GM23338 (cell line): ENCODE measurements around the gene FOXC2. TPM values are rescaled to one million over a fixed set of nuclear protein-coding genes. Genes with fewer than 3 reads are reported as not detected.
"Not testable (repeated sequence)": the region's sequence is repeated elsewhere in the genome, so short reads cannot be mapped to it uniquely, and the experiment has no call there.

Source experiments
- ATAC-seq: fragments of 200-7000 bp; cut with Tn5 transposase; 3 replicates; pipeline ENCODE4 v1.9.1; 2020
- DNase-seq: peaks from one replicate; pipeline ENCODE4 v3.0.0-alpha.2; 2015; ENCODE audit warnings: low spot score
- H2AFZ ChIP-seq: fragments of 200-600 bp; sonication (generic); 2 replicates; pipeline ENCODE4 v1.8.0; 2016; ENCODE audit warnings: antibody characterized with exemption, mild to moderate bottlenecking, moderate library complexity
- H3F3A ChIP-seq: fragments of 200-600 bp; sonication (generic); replicated peaks from 2 replicates; pipeline ENCODE4 v1.8.0; 2017; ENCODE audit warnings: antibody characterized with exemption, mixed run types, low read depth
- H3K27ac ChIP-seq: fragments of 200-600 bp; sonication (generic); 2 replicates; pipeline ENCODE4 v1.6.1; 2016; ENCODE audit warnings: low read depth
- H3K27me3 ChIP-seq: fragments of 200-600 bp; sonication (generic); 2 replicates; pipeline ENCODE4 v1.8.0; 2016; ENCODE audit warnings: mild to moderate bottlenecking, mixed run types, moderate library complexity; ENCODE audit not compliant: insufficient read depth
- H3K36me3 ChIP-seq: fragments of 200-600 bp; sonication (generic); 2 replicates; pipeline ENCODE4 v1.8.0; 2016; ENCODE audit warnings: mild to moderate bottlenecking; ENCODE audit not compliant: insufficient read depth
- H3K4me1 ChIP-seq: fragments of 200-600 bp; sonication (generic); 2 replicates; pipeline ENCODE4 v1.8.0; 2016; ENCODE audit warnings: mild to moderate bottlenecking, moderate library complexity; ENCODE audit not compliant: insufficient read depth
- H3K4me2 ChIP-seq: fragments of 200-600 bp; sonication (generic); 2 replicates; pipeline ENCODE4 v1.7.1; 2017; ENCODE audit warnings: mixed run types
- H3K4me3 ChIP-seq: fragments of 200-600 bp; sonication (generic); 2 replicates; pipeline ENCODE4 v1.6.1; 2016; ENCODE audit warnings: mixed run types
- H3K79me2 ChIP-seq: fragments of 200-600 bp; sonication (generic); replicated peaks from 2 replicates; pipeline ENCODE4 v1.8.0; 2017; ENCODE audit warnings: mild to moderate bottlenecking; ENCODE audit not compliant: insufficient read depth
- H3K9me2 ChIP-seq: fragments of 200-600 bp; sonication (generic); 2 replicates; pipeline ENCODE4 v1.8.0; 2017; ENCODE audit not compliant: insufficient read depth
- H4K20me1 ChIP-seq: fragments of 200-600 bp; sonication (generic); replicated peaks from 2 replicates; pipeline ENCODE4 v1.8.0; 2017; ENCODE audit warnings: mild to moderate bottlenecking; ENCODE audit not compliant: insufficient read depth
- H3K27ac Mint-ChIP-seq: 2 replicates; pipeline ENCODE4 v1.8.0; 2020; ENCODE audit warnings: inconsistent platforms, mild to moderate bottlenecking, moderate library complexity, mixed read lengths
- H3K27me3 Mint-ChIP-seq: 3 replicates; pipeline ENCODE4 v1.8.0; 2022; ENCODE audit warnings: low read depth, mild to moderate bottlenecking, moderate library complexity, mixed read lengths, inconsistent platforms; ENCODE audit not compliant: insufficient read depth, poor library complexity
- H3K36me3 Mint-ChIP-seq: 3 replicates; pipeline ENCODE4 v1.8.0; 2021; ENCODE audit warnings: low read depth, mild to moderate bottlenecking, inconsistent platforms, moderate library complexity, mixed read lengths
- H3K4me1 Mint-ChIP-seq: 3 replicates; pipeline ENCODE4 v1.8.0; 2020; ENCODE audit warnings: mild to moderate bottlenecking, inconsistent platforms, mixed read lengths
- H3K4me3 Mint-ChIP-seq: 3 replicates; pipeline ENCODE4 v1.8.0; 2021; ENCODE audit warnings: moderate library complexity, mild to moderate bottlenecking, inconsistent platforms, mixed read lengths
- H3K9me3 Mint-ChIP-seq: 3 replicates; pipeline ENCODE4 v1.8.0; 2020; ENCODE audit warnings: moderate library complexity, mild to moderate bottlenecking, inconsistent platforms, mixed read lengths
- CREB1 ChIP-seq: fragments of 250-450 bp; sonication (Bioruptor Pico); IDR thresholded peaks from 2 replicates; pipeline ENCODE4 v1.5.0; 2020; ENCODE audit warnings: low read depth, mild to moderate bottlenecking, moderate library complexity
- CTCF ChIP-seq, 2 experiments: fragments of 200-600 bp in 1 of 2; sonication (generic) in 1 of 2; conservative IDR thresholded peaks; 2 replicates each; pipeline versions ENCODE4 v1.5.1 to v1.6.1; 2016 to 2017; ENCODE audit warnings: antibody characterized with exemption in 2 of 2, low read depth in 2 of 2, mild to moderate bottlenecking in 2 of 2, moderate library complexity in 1 of 2
- EZH2 ChIP-seq: fragments of 200-600 bp; sonication (generic); IDR thresholded peaks from one replicate; pipeline ENCODE4 v1.8.0; 2017; ENCODE audit warnings: antibody characterized with exemption, mild to moderate bottlenecking, low read depth; ENCODE audit not compliant: unreplicated experiment
- NANOG ChIP-seq: IDR thresholded peaks from 2 replicates; pipeline ENCODE4 v1.6.1; 2016; ENCODE audit warnings: antibody characterized with exemption, borderline replicate concordance
- POLR2AphosphoS5 ChIP-seq: IDR thresholded peaks from 2 replicates; pipeline ENCODE4 v1.6.1; 2016; ENCODE audit warnings: antibody characterized with exemption, low read depth
- ZNF114 ChIP-seq: fragments of 250-450 bp; sonication (Bioruptor Pico); IDR thresholded peaks from 2 replicates; pipeline ENCODE4 v1.5.0; 2020; ENCODE audit warnings: mild to moderate bottlenecking, moderate library complexity
- ZNF331 ChIP-seq: fragments of 250-450 bp; sonication (Bioruptor Pico); IDR thresholded peaks from 2 replicates; pipeline ENCODE4 v1.5.0; 2020; ENCODE audit warnings: low read depth, mild to moderate bottlenecking, moderate library complexity
- polyA plus RNA-seq: library from polyadenylated mRNA; unstranded; fragments of >200 nt; fragmentation: Nextera tagmentation; extraction: Ambion mirVana; gene quantifications from 2 replicates; pipeline ENCODE4 v1.2.1, GENCODE V29; 2016
- total RNA-seq: library from RNA; depleted of rRNA; stranded (reverse); fragments of >200 nt; shearing (Covaris generic); gene quantifications from 2 replicates; pipeline ENCODE4 v1.2.3, GENCODE V29; 2014
- TF ChIP-seq, protein P1 (sequence below): fragments of 250-450 bp; sonication (Bioruptor Pico); IDR thresholded peaks from 2 replicates; pipeline ENCODE4 v1.5.0; 2020; ENCODE audit warnings: mild to moderate bottlenecking, moderate library complexity

Gene FOXC2
- total and polyA plus RNA-seq, 2 experiments from 2014 or later, result 0.16 TPM; not detected in 1

DNA sequence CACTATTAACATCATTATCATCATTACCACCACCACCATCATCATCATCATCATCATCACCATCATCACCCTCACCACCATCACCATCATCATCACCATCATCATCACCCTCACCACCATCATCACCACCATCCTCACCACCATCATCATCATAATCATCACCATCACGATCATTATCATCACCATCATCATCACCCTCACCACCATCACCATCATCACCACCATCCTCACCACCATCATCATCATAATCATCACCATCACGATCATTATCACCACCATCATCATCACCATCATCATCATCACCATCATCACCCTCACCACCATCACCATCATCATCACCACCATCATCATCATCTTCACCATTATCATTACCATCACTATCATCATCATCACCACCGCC is 21.3 kb downstream of the FOXC2 start:
- H3K27ac ChIP-seq, H3K36me3 ChIP-seq, H3K27ac Mint-ChIP-seq, H3K4me2 ChIP-seq, H3K4me1 Mint-ChIP-seq, H3K4me3 Mint-ChIP-seq, H3K9me3 Mint-ChIP-seq, H3K36me3 Mint-ChIP-seq, H4K20me1 ChIP-seq, H3F3A ChIP-seq, H2AFZ ChIP-seq, H3K79me2 ChIP-seq, H3K4me1 ChIP-seq, H3K27me3 Mint-ChIP-seq, H3K4me3 ChIP-seq, ATAC-seq, H3K27me3 ChIP-seq, DNase-seq: not testable (repeated sequence)
- peaks cover 15% of the 10 kb centered on the region; the same call in 1 of the 2 replicates for H3K9me2 ChIP-seq

- Mint-ChIP-seq H3K27me3 (peaks cover 4% of the 10 kb centered on the region), H3K9me3 (no peaks in the 10 kb centered on the region; the same call in 2 of the 3 replicates), H3K4me3 (no peak overlapping the region), H3K27ac (no peak overlapping the region), H3K4me1 (peaks cover 11% of the 10 kb centered on the region; the same call in 2 of the 3 replicates), H3K36me3 (no peaks in the 10 kb centered on the region)
- Histone ChIP-seq H3K9me2 (peaks cover 15% of the 10 kb centered on the region; the same call in 1 of the 2 replicates), H2AFZ (no peak overlapping the region), H3K27ac (no peak overlapping the region), H3K79me2 (no peaks in the 10 kb centered on the region), H3K36me3 (no peaks in the 10 kb centered on the region), H4K20me1 (no peaks in the 10 kb centered on the region), H3K4me3 (no peak overlapping the region), H3F3A (no peaks in the 10 kb centered on the region), H3K27me3 (no peaks in the 10 kb centered on the region), H3K4me2 (no peak overlapping the region), H3K4me1 (no peaks in the 10 kb centered on the region)
- DNase-seq (no peak), ATAC-seq (no peak)
- TF ChIP-seq CREB1 (CRISPR knock-in tag) (no peak), CTCF (conservative IDR thresholded peaks at IDR 0.05; ENCODE audit: low read depth in 2 of 2) (no peak), POLR2AphosphoS5 (no peak), ZNF114 (CRISPR knock-in tag) (no peak), EZH2 (no peak), ZNF331 (no peak), NANOG (no peak)
Observed at GRCh38 chr16:86590501-86591144, 24.0 kb downstream of the FOXC2 start.

GRCh38 chr16:86591270-86591669 is 24.6 kb downstream of the FOXC2 start:
- no peak overlapping the region for H3K27ac ChIP-seq
- no peaks in the 10 kb centered on the region for H3K79me2 ChIP-seq
- H3K4me1 Mint-ChIP-seq, result peaks cover 11% of the 10 kb centered on the region; the same call in 2 of the 3 replicates
- H3F3A ChIP-seq, result no peaks in the 10 kb centered on the region
- no peaks in the 10 kb centered on the region; the same call in 2 of the 3 replicates for H3K9me3 Mint-ChIP-seq
- ATAC-seq (no peak), DNase-seq (no peak)
- no peak overlapping the region for H2AFZ ChIP-seq
- no peaks in the 10 kb centered on the region for H3K4me1 ChIP-seq
- no peaks in the 10 kb centered on the region for H3K27me3 ChIP-seq
- peaks cover 15% of the 10 kb centered on the region; the same call in 1 of the 2 replicates for H3K9me2 ChIP-seq
- no peak overlapping the region for H3K27ac Mint-ChIP-seq
- H3K4me2 ChIP-seq, result no peak overlapping the region
- H3K36me3 Mint-ChIP-seq, result no peaks in the 10 kb centered on the region
- peaks cover 4% of the 10 kb centered on the region for H3K27me3 Mint-ChIP-seq
- H3K36me3 ChIP-seq, result no peaks in the 10 kb centered on the region
- no peak overlapping the region for H3K4me3 Mint-ChIP-seq
- H3K4me3 ChIP-seq, result no peak overlapping the region
- H4K20me1 ChIP-seq, result no peaks in the 10 kb centered on the region
- TF ChIP-seq NANOG (no peak), CREB1 (CRISPR knock-in tag) (no peak), ZNF331 (no peak), ZNF114 (CRISPR knock-in tag) (no peak), POLR2AphosphoS5 (no peak)
- TF ChIP-seq, protein P1, sequence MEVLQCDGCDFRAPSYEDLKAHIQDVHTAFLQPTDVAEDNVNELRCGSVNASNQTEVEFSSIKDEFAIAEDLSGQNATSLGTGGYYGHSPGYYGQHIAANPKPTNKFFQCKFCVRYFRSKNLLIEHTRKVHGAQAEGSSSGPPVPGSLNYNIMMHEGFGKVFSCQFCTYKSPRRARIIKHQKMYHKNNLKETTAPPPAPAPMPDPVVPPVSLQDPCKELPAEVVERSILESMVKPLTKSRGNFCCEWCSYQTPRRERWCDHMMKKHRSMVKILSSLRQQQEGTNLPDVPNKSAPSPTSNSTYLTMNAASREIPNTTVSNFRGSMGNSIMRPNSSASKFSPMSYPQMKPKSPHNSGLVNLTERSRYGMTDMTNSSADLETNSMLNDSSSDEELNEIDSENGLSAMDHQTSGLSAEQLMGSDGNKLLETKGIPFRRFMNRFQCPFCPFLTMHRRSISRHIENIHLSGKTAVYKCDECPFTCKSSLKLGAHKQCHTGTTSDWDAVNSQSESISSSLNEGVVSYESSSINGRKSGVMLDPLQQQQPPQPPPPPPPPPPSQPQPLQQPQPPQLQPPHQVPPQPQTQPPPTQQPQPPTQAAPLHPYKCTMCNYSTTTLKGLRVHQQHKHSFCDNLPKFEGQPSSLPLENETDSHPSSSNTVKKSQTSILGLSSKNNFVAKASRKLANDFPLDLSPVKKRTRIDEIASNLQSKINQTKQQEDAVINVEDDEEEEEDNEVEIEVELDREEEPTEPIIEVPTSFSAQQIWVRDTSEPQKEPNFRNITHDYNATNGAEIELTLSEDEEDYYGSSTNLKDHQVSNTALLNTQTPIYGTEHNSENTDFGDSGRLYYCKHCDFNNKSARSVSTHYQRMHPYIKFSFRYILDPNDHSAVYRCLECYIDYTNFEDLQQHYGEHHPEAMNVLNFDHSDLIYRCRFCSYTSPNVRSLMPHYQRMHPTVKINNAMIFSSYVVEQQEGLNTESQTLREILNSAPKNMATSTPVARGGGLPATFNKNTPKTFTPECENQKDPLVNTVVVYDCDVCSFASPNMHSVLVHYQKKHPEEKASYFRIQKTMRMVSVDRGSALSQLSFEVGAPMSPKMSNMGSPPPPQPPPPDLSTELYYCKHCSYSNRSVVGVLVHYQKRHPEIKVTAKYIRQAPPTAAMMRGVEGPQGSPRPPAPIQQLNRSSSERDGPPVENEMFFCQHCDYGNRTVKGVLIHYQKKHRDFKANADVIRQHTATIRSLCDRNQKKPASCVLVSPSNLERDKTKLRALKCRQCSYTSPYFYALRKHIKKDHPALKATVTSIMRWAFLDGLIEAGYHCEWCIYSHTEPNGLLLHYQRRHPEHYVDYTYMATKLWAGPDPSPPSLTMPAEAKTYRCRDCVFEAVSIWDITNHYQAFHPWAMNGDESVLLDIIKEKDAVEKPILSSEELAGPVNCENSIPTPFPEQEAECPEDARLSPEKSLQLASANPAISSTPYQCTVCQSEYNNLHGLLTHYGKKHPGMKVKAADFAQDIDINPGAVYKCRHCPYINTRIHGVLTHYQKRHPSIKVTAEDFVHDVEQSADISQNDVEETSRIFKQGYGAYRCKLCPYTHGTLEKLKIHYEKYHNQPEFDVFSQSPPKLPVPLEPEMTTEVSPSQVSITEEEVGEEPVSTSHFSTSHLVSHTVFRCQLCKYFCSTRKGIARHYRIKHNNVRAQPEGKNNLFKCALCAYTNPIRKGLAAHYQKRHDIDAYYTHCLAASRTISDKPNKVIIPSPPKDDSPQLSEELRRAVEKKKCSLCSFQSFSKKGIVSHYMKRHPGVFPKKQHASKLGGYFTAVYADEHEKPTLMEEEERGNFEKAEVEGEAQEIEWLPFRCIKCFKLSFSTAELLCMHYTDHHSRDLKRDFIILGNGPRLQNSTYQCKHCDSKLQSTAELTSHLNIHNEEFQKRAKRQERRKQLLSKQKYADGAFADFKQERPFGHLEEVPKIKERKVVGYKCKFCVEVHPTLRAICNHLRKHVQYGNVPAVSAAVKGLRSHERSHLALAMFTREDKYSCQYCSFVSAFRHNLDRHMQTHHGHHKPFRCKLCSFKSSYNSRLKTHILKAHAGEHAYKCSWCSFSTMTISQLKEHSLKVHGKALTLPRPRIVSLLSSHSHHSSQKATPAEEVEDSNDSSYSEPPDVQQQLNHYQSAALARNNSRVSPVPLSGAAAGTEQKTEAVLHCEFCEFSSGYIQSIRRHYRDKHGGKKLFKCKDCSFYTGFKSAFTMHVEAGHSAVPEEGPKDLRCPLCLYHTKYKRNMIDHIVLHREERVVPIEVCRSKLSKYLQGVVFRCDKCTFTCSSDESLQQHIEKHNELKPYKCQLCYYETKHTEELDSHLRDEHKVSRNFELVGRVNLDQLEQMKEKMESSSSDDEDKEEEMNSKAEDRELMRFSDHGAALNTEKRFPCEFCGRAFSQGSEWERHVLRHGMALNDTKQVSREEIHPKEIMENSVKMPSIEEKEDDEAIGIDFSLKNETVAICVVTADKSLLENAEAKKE (CRISPR knock-in tag), result no peak
